ENCODE data around the gene RASGEF1B. TPM values are rescaled to one million over a fixed set of nuclear protein-coding genes. Genes with fewer than 3 reads are reported as not detected.

Gene RASGEF1B
- total RNA-seq, 1 donor from 2014 or later = 7.2 TPM

DNA sequence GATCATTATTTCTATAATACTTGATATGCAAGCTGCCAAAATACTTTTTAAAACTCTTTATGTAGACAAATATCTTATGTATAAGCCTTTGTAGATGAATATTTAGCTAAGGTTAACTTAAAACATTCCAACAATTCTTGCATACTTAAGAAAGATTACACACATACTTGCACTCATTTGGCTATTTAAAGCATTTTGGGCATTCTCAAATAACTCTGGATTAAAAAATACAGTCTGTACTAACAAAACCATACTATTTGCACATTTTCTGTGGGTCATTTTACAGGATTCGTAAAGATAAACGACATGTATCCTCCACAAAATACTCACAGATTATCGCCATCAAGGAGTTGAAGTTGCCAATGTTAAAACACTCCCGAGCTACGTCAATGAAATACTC lies 26.5 kb downstream of the RASGEF1B start:
- peaks cover 12% of the 10 kb centered on the region for H3K9me3 Mint-ChIP-seq
- peak overlapping the region; percentile 66 for H3K27ac Mint-ChIP-seq
- H3K4me1 Mint-ChIP-seq = peaks cover 9% of the 10 kb centered on the region
- DNase-seq (ENCODE audit: low spot score in 2 of 2, unreplicated experiment in 2 of 2) = no peak
- no peak for TF ChIP-seq CTCF (IDR thresholded peaks at IDR 0.05; ENCODE audit: unreplicated experiment)
- no peaks in the 10 kb centered on the region for H3K27me3 Mint-ChIP-seq (ENCODE audit: low read depth)
- no peak overlapping the region for H3K4me3 Mint-ChIP-seq
- peaks cover 48% of the 10 kb centered on the region for H3K36me3 Mint-ChIP-seq

DNA sequence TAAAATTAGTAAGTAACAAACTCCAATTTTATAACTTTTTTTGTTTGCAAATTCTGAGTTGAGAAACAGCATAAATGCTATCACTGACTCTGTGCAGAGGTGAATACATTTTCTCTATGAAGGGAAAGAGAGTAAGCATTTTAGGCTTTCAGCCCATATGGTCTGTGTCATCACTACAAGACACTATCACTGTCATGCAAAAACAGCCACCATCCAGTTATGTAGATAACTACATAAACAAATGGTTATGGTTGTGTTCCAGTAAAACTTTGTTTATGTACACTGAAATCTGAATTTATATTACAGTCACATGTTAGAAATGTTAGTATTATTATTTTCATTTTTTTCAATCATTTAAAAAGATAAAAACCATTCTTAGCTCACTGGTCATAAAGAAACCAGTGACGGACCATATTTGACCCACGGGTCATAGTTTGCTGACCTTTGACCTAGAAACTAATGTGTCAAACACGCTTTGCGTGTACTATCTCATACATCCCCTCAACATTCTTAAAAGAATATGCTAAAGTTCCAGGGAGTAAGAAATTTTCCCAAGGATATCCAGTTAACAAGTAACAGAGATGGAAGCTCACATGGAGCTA lies 29.1 kb downstream of the RASGEF1B start:
- Mint-ChIP-seq H3K4me3 (no peak overlapping the region), H3K27ac (no peak overlapping the region), H3K4me1 (peaks cover 9% of the 10 kb centered on the region), H3K36me3 (peaks cover 48% of the 10 kb centered on the region), H3K27me3 (ENCODE audit: low read depth) (no peaks in the 10 kb centered on the region), H3K9me3 (peaks cover 12% of the 10 kb centered on the region)
- no peak for TF ChIP-seq CTCF (IDR thresholded peaks at IDR 0.05; ENCODE audit: unreplicated experiment)
- DNase-seq (ENCODE audit: low spot score in 2 of 2, unreplicated experiment in 2 of 2) = no peak

- Mint-ChIP-seq H3K36me3 (peaks cover 40% of the 10 kb centered on the region), H3K4me3 (no peak overlapping the region), H3K27ac (no peak overlapping the region), H3K27me3 (ENCODE audit: low read depth) (no peaks in the 10 kb centered on the region), H3K4me1 (peaks cover 7% of the 10 kb centered on the region), H3K9me3 (peaks cover 12% of the 10 kb centered on the region)
- TF ChIP-seq CTCF (IDR thresholded peaks at IDR 0.05; ENCODE audit: unreplicated experiment) = no peak
- DNase-seq (ENCODE audit: low spot score in 2 of 2, unreplicated experiment in 2 of 2) = no peak
These were observed 30.8 kb downstream of the RASGEF1B start for GRCh38 chr4:81440949-81441348.

DNA sequence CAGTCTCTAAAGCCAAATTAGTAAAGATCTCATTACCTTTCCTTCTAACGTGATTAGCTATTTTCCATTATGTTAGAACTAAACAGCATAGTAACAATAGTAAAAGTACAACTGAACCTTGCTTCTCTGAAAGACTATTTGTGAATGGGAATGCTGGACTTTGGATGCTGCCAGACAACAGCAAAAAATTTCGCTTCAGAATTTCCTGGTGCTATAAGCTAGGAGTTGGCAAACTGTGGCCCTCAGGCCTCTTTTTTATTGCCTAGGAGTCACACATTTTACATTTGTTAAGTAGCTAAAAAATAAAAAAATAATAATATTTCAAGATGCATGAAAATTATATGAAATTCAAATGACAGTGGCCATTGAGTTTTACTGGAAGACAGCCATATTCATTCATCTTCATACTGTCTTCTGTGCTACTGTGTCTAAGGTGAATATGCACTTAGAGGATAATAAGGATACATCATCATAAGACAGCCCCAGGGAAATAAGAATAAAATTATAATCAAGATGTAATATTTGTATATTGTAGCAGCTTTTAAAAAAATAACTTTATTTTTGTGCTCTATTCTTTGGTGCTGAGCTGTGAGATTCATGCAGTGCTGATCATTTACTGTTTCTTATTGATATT lies 34.6 kb downstream of the RASGEF1B start:
- no peak overlapping the region for H3K27ac Mint-ChIP-seq
- peaks cover 21% of the 10 kb centered on the region for H3K36me3 Mint-ChIP-seq
- H3K4me3 Mint-ChIP-seq = no peak overlapping the region
- H3K4me1 Mint-ChIP-seq = no peaks in the 10 kb centered on the region
- H3K9me3 Mint-ChIP-seq = no peaks in the 10 kb centered on the region
- DNase-seq (ENCODE audit: low spot score in 2 of 2, unreplicated experiment in 2 of 2) = no peak
- no peaks in the 10 kb centered on the region for H3K27me3 Mint-ChIP-seq (ENCODE audit: low read depth)
- no peak for TF ChIP-seq CTCF (IDR thresholded peaks at IDR 0.05; ENCODE audit: unreplicated experiment)

GRCh38 chr4:81436096-81436495 lies 35.6 kb downstream of the RASGEF1B start:
- no peaks in the 10 kb centered on the region for H3K27me3 Mint-ChIP-seq (ENCODE audit: low read depth)
- TF ChIP-seq CTCF (IDR thresholded peaks at IDR 0.05; ENCODE audit: unreplicated experiment) = no peak
- no peak overlapping the region for H3K27ac Mint-ChIP-seq
- DNase-seq (ENCODE audit: low spot score in 2 of 2, unreplicated experiment in 2 of 2) = no peak
- no peaks in the 10 kb centered on the region for H3K4me1 Mint-ChIP-seq
- peaks cover 21% of the 10 kb centered on the region for H3K36me3 Mint-ChIP-seq
- no peaks in the 10 kb centered on the region for H3K9me3 Mint-ChIP-seq
- no peak overlapping the region for H3K4me3 Mint-ChIP-seq
